Muscle of arm (tissue), 12 donors: ENCODE measurements around the gene GUCY2D. TPM values are rescaled to one million over a fixed set of nuclear protein-coding genes. Genes with fewer than 3 reads are reported as not detected.
"Not testable (repeated sequence)": the region's sequence is repeated elsewhere in the genome, so short reads cannot be mapped to it uniquely, and the experiment has no call there.

ENCODE experiments used
- DNase-seq: peaks from one replicate; pipeline ENCODE4 v3.0.0-alpha.2; 2013
- polyA plus RNA-seq, 12 donors: library from polyadenylated mRNA; unstranded; fragments of 120-200 nt; gene quantifications; one replicate each; pipeline ENCODE4 v1.2.1, GENCODE V29; 2013; ENCODE audit not compliant: insufficient read length in 12 of 12

The GUCY2D gene
- polyA plus RNA-seq, 12 donors, result 0.04 to 0.15 (median 0.05) TPM; not detected in 9

- DNase-seq, result no peak
These were observed 13.7 kb downstream of the GUCY2D start for GRCh38 chr17:8015957-8016631.

- no peak for DNase-seq
These were observed 14.4 kb downstream of the GUCY2D start for GRCh38 chr17:8016632-8017424.

GRCh38 chr17:8018436-8018835, 16.0 kb downstream of the GUCY2D start:
- DNase-seq, result no peak

- DNase-seq, result no peak
These were observed 16.8 kb downstream of the GUCY2D start for GRCh38 chr17:8019166-8019565.

- DNase-seq, result no peak
These were observed 17.5 kb downstream of the GUCY2D start for GRCh38 chr17:8019665-8020650.

- DNase-seq, result no peak
These were observed 18.6 kb downstream of the GUCY2D start for GRCh38 chr17:8020776-8021564.

GRCh38 chr17:8021565-8022359, 19.3 kb downstream of the GUCY2D start:
- no peak for DNase-seq

- no peak for DNase-seq
These were observed 20.1 kb downstream of the GUCY2D start for GRCh38 chr17:8022360-8023003.

- not testable (repeated sequence) for DNase-seq
These were observed 21.7 kb downstream of the GUCY2D start for GRCh38 chr17:8024161-8024560.

- DNase-seq, result no peak
These were observed 22.9 kb downstream of the GUCY2D start for GRCh38 chr17:8025176-8025911.

- no peak for DNase-seq
These were observed 26.7 kb downstream of the GUCY2D start for GRCh38 chr17:8029121-8029520.

- DNase-seq, result no peak
These were observed 28.8 kb downstream of the GUCY2D start for GRCh38 chr17:8031261-8031661.

GRCh38 chr17:8031950-8032349, 29.5 kb downstream of the GUCY2D start:
- DNase-seq, result no peak

- DNase-seq, result no peak
These were observed 30.0 kb downstream of the GUCY2D start for GRCh38 chr17:8032442-8032841.

- no peak for DNase-seq
These were observed 36.7 kb downstream of the GUCY2D start, which contains the start of gene ALOX15B for GRCh38 chr17:8038954-8039610. TSS of gene ALOX15B (plus strand) at chr17:8039059. CDS start at chr17:8039156, 97 bp downstream.

GRCh38 chr17:8039611-8040168, 37.3 kb downstream of the GUCY2D start:
- DNase-seq, result no peak

- DNase-seq, result no peak
These were observed 39.0 kb downstream of the GUCY2D start for GRCh38 chr17:8041249-8041928.
